GM18502 (cell line): ENCODE measurements around the gene KRT83.
"Not testable (repeated sequence)": the region's sequence is repeated elsewhere in the genome, so short reads cannot be mapped to it uniquely, and the experiment has no call there.

Source experiments
- ATAC-seq: cut with Tn5 transposase; IDR thresholded peaks from one replicate; pipeline ENCODE4 v1.9.1; 2021; ENCODE audit warnings: mild to moderate bottlenecking; ENCODE audit not compliant: unreplicated experiment, poor library complexity

Gene KRT83

DNA sequence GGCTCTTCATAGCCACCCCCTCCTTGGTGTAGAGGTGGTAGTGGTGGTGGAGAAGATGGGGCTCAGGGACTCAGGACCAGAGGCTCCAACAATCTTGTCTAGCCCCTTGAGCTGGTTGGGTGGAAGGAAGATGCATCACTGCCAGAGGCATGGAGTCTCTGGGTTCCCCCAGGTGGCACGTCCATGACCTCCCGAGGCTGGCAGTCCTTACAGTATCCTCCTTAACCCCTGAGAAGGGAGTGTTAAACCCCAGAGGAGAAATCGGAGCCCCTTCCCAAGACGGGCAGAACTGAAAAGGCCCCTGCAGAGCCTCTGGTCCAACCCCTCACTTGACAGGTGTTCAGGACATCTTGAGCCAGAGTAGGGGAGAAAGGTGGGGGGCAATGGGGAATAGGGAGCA is 9.1 kb downstream of the KRT83 start:
- ATAC-seq = no peak

DNA sequence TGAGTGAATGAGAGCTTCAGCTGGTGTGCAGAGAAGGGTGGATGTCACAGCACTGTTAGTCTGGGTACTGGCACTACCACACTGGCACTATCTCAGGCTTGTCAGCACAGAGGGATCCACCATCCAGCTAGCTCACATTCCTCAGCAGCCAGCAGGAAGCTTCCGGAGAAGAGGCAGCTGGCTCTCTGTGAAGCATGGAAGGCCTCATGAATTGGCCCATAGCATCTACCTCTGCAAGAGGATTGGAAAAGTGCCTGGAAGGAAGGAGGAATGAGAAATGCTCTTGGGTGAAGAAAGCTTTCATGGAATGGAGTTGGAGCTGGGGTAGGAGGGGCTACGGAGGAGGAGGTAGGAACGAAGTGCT is 9.9 kb downstream of the KRT83 start:
- ATAC-seq = no peak

DNA sequence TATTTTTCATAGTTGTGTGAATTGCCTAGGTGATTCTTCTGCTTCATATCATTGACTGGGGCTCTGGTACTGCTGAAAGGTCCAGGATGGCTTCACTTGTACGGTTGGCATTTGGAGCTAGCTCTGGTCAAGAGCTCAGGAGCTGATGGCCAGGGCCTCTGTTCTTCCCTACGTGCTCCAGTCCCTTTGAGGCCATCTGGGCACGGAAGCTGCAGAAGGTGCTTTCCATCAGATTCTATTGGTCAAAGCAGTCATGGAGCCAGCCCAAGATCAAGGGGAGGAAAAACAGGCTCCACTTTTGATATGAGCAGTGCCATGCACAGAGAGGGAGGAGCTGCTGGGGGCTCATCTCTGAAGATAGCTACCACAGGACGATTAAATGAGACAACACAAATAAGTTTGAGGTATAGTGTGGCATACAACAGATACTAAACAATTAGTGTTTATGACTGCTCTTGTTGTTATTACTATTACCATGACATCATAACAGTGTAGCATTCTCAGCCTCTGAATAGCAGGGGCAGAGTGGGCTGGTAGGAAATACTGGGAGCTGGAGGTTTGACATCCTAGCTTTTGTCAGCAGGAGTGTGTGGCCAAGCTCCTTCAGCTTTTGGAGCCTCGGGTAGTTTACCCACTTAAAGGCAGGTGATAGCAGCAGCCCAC is 10.4 kb downstream of the KRT83 start:
- ATAC-seq = no peak

DNA sequence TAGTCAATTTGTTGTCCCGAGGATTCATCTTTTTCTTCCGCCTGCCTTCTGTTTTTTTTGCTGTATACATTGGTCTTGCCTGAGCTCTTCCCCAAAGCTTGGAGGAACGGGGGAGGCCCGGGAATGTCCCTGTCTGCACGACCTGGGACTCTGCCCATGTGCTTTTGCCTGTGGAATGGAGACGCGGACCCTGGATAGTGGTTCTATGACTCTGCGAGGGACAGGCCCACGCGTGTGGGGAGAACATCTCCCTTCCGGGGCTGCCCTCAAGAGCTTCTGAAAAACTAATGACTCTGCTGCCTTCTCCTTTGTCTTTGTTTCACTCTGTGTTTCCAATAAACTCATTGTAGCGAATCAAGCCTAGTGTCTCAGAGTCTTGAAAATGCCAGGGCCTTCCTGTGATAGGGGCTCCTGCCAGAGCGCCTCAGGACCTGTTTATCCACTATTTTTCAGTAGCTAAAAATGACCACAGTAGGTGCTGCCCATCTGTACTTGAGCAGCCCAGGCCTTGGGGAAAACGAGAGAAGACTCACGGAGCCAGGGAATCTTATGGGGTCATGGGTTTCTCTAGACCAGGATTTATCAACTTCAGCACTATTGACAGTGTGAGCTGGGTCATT is 12.3 kb downstream of the KRT83 start:
- ATAC-seq = no peak

DNA sequence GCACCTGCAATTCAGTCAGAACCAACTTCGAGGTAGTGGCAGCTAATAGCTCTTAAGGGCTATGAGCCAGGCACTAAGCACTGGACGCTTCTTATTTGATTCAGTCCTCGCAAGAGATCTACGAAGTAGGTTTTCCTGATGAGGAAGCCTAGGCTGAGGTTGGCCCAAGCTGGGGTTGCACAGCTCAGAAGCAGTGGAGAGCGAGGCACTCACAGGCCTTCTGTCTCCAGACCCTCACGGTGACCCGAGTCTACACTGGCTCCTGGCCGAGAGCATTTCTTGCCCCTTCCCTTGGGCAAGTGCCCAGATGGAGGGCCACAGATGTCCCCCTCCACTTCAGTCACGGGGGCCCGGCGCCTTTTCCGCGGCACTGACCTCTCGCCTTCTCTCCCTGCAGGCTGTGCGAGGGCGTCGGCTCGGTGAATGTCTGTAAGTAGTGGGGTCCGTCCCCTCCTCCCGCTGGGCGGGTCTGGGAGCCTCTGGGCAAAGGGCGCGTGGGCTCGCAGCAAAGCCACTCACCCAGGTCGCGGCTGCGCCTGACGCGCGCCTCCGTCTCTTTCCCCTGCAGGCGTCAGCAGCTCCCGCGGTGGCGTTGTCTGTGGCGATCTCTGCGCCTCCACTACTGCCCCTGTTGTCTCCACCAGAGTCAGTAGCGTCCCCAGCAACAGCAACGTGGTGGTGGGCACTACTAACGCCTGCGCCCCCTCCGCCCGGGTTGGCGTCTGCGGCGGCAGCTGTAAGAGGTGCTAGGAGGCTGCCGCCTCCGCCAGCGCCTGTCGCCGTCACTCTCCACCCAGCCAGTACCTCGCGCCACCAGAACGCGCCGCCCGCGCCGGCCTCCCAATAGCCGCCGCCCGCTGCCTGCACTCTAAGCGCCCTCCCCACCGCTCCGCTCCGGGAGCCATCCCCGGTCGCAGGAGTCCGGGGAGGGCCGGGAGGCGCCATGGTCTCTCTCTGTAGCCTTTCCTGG is 13.1 kb downstream of the KRT83 start:
- ATAC-seq = no peak

DNA sequence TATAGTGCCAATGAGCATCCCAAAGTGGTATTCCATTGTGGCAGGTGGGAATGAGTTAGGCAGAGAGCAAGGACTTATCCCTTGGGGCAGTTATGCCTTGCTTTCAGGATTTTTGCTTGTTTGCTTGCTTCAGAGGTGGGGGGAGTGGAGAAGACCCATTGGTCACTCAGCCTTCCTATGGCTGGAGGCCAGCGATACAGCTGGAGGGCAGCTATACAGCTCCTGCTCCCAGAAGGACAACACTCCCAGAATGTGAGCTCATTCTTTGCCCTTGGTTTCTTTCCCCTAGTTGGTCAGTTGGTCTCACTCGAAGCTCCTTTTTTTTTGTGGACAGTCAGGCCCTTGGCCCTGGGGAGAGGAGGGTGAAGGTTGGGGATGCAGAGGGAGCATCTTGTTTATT is 14.5 kb downstream of the KRT83 start:
- ATAC-seq = no peak

DNA sequence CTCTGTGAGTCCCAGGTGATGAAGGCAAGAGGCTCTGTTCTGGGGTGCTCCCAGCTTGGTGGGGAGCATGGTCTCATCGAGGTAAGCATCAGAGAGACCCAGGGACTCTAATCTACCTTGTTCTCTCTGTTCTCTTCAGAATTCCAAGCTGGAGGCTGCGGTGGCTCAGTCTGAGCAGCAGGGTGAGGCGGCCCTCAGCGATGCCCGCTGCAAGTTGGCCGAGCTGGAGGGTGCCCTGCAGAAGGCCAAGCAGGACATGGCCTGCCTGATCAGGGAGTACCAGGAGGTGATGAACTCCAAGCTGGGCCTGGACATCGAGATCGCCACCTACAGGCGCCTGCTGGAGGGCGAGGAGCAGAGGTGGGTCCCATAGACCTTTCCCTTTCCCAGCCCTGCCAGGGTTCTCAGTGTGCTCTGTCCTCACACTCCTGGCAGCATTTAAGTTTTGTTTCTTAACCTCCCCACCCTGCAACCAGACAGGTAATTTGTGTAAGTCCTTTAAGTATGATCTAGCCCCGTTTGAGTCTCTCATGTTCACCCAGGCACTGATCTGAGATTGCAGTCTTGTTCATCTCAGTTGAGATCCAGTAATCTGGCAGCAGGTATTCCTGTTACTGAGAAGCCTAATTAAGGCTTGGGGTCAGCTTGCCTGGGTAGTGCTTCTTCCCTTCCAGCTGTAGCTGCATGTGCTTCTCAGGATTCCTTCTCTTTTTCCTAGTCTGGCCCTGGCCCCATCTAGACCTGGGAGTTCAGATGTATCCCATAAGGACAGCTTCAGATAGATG is 15.1 kb downstream of the KRT83 start:
- ATAC-seq = no peak

DNA sequence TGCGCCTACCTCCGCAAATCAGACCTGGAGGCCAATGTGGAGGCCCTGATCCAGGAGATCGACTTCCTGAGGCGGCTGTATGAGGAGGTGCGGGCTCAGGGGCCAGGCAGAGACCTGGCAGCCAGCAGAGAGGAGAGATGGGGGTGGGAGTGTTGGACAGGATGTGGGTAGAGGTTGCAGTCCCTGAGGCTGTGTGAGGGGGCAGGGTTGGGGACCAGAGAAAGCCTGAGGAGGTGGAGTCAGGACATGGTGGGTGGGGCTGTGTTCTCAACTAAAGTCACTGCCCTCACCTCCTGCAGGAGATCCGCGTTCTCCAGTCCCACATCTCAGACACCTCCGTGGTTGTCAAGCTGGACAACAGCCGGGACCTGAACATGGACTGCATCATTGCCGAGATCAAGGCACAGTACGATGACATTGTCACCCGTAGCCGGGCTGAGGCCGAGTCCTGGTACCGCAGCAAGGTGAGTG is 16.2 kb downstream of the KRT83 start:
- peak; percentile 92 for ATAC-seq

DNA sequence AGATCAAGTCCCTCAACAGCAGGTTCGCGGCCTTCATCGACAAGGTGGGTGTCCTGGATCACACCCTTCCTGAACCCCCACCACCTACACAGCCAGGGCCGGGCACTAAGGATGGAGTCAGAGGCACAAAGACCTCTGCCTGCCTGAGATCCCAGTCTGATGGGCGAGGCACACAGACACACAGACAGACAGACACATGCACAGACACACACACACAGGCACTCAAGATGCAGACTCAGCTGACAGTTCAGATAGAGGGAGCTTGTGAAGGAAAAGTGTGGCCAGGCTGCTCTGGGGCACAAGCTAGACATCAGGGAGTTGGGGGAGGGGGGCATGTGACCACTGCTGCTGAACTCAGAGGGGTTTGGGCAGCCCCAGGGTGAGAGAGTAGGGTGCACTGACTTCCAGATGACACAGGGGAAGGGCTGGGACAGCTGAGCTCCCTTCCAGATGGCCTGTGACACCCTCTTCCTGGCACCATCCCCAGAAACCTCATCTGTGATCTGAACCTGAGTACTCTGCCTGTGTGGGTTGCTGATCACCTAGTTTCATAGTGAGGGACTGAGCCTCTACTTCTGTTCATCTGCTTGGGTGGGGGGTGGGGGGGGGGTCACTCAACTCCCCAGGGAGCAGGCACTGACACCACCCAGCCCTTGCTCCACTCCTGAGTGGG is 18.8 kb downstream of the KRT83 start:
- ATAC-seq = not testable (repeated sequence)

DNA sequence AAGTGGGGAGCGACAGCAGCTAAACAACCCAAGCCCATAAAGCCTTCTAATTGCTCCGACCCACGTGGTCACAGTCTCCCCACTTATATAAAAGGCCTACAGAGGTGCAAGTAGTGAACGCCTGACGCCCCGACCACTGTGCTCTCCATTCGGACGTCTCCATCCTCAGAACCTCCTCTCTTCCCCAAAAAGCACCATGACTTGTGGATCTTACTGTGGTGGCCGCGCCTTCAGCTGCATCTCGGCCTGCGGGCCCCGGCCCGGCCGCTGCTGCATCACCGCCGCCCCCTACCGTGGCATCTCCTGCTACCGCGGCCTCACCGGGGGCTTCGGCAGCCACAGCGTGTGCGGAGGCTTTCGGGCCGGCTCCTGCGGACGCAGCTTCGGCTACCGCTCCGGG is 19.5 kb downstream of the KRT83 start:
- not testable (repeated sequence) for ATAC-seq

DNA sequence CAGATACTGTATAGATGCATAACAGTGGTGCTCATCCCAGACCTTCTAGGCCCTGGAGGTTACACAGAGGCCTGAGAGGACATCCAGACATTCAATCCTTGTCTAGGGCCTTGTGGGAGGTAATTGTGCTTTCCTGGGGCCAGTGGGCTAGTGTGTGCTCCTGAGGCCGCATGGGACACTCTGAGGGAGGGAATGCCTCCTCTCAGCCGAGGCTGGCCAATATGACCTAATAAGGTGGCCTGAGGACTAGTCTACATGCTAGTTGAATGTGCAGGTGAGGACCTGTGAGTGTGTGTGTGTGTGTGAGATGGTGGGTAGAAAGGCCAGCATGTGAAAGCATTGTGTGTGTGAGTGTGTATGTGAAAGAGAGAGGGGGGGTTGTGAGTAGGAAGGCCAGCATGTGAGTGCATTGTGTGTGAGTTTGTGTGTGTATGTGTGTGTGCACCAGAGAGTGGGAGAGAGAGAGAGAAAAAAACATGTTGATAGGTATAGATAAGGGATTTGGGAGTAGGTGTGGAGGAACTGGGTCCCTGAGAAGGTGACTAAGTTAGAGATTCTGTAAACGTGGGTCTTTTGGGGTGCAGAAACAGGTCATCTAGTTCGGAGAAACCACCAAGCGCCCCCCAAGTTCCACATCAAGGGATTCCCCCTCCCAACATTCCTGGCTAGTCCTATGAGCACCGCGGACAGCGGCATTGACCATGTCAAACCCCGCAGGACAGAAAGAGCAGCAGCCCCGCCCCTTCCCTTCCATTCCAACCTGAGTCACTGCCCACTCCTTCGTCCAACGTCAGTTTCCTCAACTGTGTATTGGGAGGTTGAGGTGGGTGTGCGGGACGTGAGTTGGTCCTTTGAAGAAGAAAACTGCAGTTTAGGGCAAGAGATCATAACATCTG is 20.2 kb downstream of the KRT83 start:
- ATAC-seq = no peak

DNA sequence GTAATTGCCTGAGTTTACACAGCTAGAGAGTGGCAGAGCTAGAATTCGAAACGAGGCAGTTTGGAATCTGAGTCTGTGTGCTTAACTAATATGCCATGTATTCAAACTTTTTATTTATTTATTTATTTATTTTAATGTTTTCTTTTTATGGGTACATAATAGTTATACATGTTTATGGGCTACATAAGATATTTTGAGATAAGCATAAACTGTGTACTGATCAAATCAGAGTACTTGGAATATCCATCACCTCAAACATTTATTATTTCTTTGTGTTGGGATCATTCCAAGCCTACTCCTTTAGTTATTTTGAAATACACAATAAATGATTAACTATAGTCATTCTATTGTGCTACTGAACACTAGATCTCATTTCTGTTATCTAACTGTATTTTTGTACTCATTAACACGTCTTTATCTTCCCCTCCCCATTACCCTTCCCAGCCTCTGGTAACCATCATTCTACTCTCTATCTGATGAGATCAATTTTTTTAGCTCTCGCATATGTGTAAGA is 22.5 kb downstream of the KRT83 start:
- ATAC-seq = no peak

DNA sequence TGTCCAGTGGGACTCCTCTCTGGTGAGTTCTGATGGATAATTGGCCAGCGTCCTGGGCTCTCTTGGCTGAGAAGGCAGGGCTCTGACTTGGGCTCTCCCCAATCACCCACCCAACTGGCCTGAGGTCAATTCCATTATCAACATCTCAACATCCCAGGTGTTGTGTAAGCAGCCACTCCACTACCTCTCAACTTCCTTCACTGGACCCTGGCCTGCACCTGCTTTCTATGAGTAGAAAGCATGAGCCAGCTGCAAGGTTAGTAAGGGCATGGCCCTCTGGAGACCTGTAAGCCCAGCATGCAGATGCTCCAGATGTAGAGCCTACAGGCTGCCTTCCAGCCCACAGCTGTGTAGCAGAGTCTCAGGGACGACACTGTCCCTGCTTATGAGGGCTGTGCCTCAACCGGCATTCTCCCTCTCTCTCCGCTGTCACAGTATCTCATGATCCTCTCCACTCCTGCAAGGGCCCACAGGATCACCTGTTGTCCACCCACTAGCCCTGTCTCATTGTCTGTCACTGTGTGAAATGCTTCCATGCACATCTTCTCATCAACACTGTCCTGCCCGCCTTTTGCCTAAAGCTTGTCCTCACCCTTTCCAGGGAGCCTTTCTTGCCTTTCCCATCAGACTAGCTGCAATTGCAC is 24.5 kb downstream of the KRT83 start:
- ATAC-seq = no peak

DNA sequence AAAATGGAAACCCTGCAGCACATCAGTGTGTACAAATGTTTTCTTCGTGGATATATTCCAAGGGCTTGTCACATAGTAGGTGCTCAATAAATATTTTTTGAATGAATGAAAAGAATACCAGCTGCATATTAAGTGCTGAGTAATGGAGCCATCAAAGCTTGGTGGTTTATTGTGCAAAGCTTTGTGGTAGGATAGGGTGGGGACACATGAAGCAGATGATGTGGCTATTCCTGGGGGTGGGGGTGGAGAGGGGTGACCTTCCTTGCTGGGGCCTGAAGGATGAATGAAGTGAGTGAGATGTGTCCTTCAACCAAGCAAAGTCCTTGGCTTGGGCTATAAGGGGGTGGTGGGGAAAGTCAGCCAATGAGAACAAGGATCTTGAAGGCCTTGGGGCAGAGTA is 25.5 kb downstream of the KRT83 start:
- ATAC-seq = no peak

DNA sequence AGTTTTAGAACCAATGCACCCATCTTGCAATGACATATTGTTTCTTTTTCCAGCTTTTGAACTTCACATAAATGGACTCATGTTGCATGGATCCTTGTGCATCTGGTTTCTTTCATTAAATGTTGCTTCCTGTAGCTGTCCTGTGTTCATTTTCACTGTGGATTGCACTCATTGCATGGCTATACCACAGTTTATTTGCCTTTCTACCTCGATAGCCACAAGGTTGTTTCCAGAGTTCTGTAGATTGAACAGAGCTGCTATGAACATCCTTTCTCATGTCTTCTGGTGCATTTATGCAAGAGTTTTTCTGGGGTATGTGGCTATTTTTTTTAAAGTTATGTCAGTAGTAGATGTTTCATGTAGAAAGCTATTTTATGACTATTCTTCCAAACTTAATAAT is 26.4 kb downstream of the KRT83 start:
- no peak for ATAC-seq

DNA sequence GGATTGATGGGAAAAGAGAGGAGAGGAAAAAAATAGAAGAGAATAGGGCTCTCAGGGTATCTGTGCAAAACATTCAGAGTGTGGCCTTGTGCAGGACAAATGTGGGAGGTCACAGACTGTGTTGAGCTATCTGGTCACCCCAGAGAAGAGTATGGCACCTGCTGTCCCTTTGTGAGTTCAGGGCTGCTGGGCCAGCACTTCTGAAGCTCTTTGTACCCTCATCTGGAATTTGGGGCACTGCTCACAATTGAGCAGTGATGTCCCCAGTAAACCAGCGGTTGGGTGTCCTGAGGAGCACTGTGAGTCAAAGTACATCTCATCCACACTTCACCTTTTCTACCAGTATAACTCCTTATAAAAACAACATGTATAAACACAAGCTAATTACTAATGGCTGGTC is 27.3 kb downstream of the KRT83 start:
- ATAC-seq = no peak

DNA sequence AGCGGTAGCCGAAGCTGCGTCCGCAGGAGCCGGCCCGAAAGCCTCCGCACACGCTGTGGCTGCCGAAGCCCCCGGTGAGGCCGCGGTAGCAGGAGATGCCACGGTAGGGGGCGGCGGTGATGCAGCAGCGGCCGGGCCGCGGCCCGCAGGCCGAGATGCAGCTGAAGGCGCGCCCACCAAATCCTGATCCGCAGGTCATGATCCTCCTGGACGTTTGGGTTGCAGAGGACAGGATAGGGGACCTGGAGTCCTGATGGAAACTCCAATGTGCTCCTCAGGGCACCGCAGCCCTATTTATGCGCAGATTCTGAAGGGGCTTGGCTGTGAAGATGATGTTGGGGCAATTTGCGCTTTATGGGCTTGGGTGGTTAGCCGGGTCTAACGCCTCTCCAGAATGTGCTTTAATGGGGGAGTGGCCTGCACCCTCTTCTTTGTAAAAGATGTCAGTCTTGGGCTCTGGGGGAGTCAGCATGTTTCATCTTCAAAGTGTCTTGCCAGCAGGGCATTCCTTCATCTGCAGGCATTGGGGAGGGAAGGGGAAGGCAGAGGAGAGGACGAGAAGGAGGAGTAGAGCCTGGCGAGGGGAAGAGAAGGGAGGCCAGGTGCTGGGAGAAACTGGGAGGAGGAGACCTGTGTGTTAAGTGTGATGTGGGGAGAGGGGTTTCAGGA is 29.8 kb downstream of the KRT83 start, which contains the start of gene KRT81:
Gene KRT81, minus strand, starts transcription at position 268 of the 669 bp plus-strand sequence. Its CDS starts 69 bp downstream, at position 199.
- no peak for ATAC-seq
